HEK293 (cell line): ENCODE results near the gene GLIPR1.

Experiments
- BCL11A ChIP-seq: fragments of 450-650 bp; formaldehyde crosslinking; IDR thresholded peaks from 2 replicates; pipeline ENCODE4 v1.5.1; 2016; ENCODE audit warnings: low read depth, missing biosample characterization, missing genetic modification characterization
- CTCF ChIP-seq: fragments of 450-650 bp; formaldehyde crosslinking; IDR thresholded peaks from 2 replicates; pipeline ENCODE4 v1.5.1; 2016; ENCODE audit warnings: missing biosample characterization, missing genetic modification characterization
- ZBTB11 ChIP-seq: fragments of 450-650 bp; formaldehyde crosslinking; conservative IDR thresholded peaks from 2 replicates; pipeline ENCODE4 v1.5.1; 2016; ENCODE audit warnings: low read depth, missing biosample characterization, missing genetic modification characterization
- ZEB2 ChIP-seq: fragments of 450-650 bp; formaldehyde crosslinking; IDR thresholded peaks from 2 replicates; pipeline ENCODE4 v1.5.1; 2016; ENCODE audit warnings: missing biosample characterization, missing genetic modification characterization
- ZNF292 ChIP-seq: fragments of 450-650 bp; formaldehyde crosslinking; IDR thresholded peaks from 2 replicates; pipeline ENCODE4 v1.5.1; 2016; ENCODE audit warnings: low read depth, missing biosample characterization, missing genetic modification characterization, borderline replicate concordance
- ZXDB ChIP-seq: fragments of 450-650 bp; formaldehyde crosslinking; IDR thresholded peaks from 2 replicates; pipeline ENCODE4 v1.5.1; 2016; ENCODE audit warnings: missing biosample characterization, missing genetic modification characterization
- TF ChIP-seq, protein P1 (sequence below): fragments of 450-650 bp; formaldehyde crosslinking; IDR thresholded peaks from 2 replicates; pipeline ENCODE4 v1.5.1; 2016; ENCODE audit warnings: missing biosample characterization, missing genetic modification characterization

GRCh38 chr12:75551477-75551876, 70.9 kb downstream of the GLIPR1 start:
- no peak for TF ChIP-seq ZNF292
- TF ChIP-seq CTCF = no peak
- TF ChIP-seq, protein P1, sequence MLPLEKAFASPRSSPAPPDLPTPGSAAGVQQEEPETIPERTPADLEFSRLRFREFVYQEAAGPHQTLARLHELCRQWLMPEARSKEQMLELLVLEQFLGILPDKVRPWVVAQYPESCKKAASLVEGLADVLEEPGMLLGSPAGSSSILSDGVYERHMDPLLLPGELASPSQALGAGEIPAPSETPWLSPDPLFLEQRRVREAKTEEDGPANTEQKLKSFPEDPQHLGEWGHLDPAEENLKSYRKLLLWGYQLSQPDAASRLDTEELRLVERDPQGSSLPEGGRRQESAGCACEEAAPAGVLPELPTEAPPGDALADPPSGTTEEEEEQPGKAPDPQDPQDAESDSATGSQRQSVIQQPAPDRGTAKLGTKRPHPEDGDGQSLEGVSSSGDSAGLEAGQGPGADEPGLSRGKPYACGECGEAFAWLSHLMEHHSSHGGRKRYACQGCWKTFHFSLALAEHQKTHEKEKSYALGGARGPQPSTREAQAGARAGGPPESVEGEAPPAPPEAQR (tag by site-specific recombination) = no peak
- TF ChIP-seq BCL11A (tag by site-specific recombination) = no peak
- TF ChIP-seq ZEB2 (tag by site-specific recombination) = no peak
- TF ChIP-seq ZXDB = no peak
- no peak for TF ChIP-seq ZBTB11
